Stimulated activated naive B cell treated with anti-CD40 and anti-IgM and Interleukin-4, amounts not matched to agents 10 μg/mL and 1 μg/mL and 100 μg/mL, for 72 hours (primary cell): Measurements from ENCODE around the gene LAMB4.

Experiments
- ATAC-seq, 2 donors: fragments of 150-1000 bp; cut with Tn5 transposase; replicated peaks; 2 replicates each; pipeline ENCODE4 v1.10.0; 2021; ENCODE audit warnings: moderate library complexity in 1 of 2
- DNase-seq: peaks from one replicate; pipeline ENCODE4 v3.0.0; 2021
- H3K27ac Mint-ChIP-seq: one replicate; pipeline ENCODE4 v1.8.0; 2022; ENCODE audit warnings: mild to moderate bottlenecking, mixed read lengths
- H3K27me3 Mint-ChIP-seq, 2 donors: one replicate each; pipeline ENCODE4 v1.8.0; 2022; ENCODE audit warnings: mixed read lengths in 2 of 2
- H3K36me3 Mint-ChIP-seq, 2 donors: one replicate each; pipeline ENCODE4 v1.8.0; 2022; ENCODE audit warnings: mixed read lengths in 2 of 2, mild to moderate bottlenecking in 1 of 2
- H3K4me1 Mint-ChIP-seq, 2 donors: one replicate each; pipeline ENCODE4 v1.8.0; 2022; ENCODE audit warnings: mixed read lengths in 2 of 2, mild to moderate bottlenecking in 1 of 2
- H3K4me3 Mint-ChIP-seq, 2 donors: one replicate each; pipeline ENCODE4 v1.8.0; 2022; ENCODE audit warnings: mild to moderate bottlenecking in 2 of 2, mixed read lengths in 2 of 2, moderate library complexity in 1 of 2
- H3K9me3 Mint-ChIP-seq, 2 donors: one replicate each; pipeline ENCODE4 v1.8.0; 2022; ENCODE audit warnings: mixed read lengths in 2 of 2, mild to moderate bottlenecking in 1 of 2

The LAMB4 gene

DNA sequence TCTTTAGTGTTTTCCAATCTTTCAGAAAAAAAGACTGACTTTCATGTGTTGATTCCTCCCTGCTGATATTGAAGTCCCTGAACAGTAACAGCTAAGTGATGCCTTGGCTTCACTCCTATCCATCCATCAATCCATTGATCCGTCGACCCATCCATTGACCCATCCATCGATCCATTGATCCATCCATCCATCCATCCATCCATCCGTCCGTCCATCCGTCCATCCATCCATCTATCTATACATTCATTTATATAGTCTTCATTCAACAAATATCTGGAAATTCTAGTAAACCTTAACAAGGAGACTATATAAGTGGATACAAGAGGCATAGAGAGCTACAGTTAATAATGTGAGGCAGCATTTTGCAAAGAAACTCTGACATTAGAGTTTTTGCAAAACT is 105.6 kb downstream of the LAMB4 start:
- Mint-ChIP-seq H3K9me3 (peaks cover 0 to 1% of the 10 kb centered on the region in 2 donors), H3K4me1 (peaks cover 2 to 4% of the 10 kb centered on the region in 2 donors), H3K4me3 (no peak overlapping the region), H3K27ac (no peak overlapping the region), H3K27me3 (peaks cover 16 to 17% of the 10 kb centered on the region in 2 donors), H3K36me3 (no peaks in the 10 kb centered on the region)
- DNase-seq (no peak), ATAC-seq (no peak)

DNA sequence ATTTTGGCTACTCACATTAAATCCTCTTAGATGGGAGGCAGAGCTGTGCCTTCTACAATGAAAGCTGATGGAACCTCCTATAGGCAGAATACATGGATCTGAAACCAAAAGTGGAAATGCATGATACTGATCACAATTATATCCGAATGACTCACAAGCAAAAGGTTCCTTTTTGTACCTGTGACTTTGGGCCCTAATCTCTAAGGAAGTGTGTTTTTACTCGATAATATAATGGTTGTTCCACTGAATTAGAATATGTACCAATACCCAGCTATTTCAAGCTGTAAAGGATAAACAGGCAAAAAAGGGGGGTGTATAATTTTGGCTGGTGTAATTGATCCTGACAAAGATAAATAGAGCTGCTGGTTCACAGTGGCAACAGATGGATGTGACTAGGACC is 109.6 kb downstream of the LAMB4 start:
- Mint-ChIP-seq H3K9me3 (no peaks in the 10 kb centered on the region), H3K27ac (no peak overlapping the region), H3K27me3 (peaks cover 10 to 27% of the 10 kb centered on the region in 2 donors), H3K4me1 (no peaks in the 10 kb centered on the region), H3K4me3 (no peak overlapping the region), H3K36me3 (no peaks in the 10 kb centered on the region)
- DNase-seq (no peak), ATAC-seq (no peak)

DNA sequence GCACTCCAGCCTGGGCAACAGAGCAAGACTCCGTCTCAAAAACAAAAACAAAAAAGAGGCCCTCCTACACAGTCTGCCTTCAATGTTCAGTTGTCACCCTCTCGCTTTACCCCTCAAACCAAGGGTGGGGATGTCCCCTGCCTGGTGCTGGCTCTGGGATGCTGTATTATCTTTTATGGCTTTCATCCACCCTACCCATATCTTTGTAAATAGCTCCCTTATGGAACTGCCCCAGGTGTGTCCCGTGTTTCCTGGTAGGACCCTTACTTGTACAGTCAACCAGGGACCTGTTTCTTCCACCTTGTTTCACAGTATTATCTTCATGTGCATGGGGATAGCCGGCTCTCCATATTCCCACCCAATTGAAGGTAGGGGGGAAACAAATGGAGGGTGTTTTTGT is 111.5 kb downstream of the LAMB4 start:
- DNase-seq (no peak), ATAC-seq (no peak)
- Mint-ChIP-seq H3K4me3 (no peak overlapping the region), H3K4me1 (no peaks in the 10 kb centered on the region), H3K36me3 (no peaks in the 10 kb centered on the region), H3K27ac (no peak overlapping the region), H3K27me3 (peaks cover 10 to 20% of the 10 kb centered on the region in 2 donors), H3K9me3 (no peaks in the 10 kb centered on the region)

GRCh38 chr7:108017776-108018151 is 112.4 kb downstream of the LAMB4 start:
- Mint-ChIP-seq H3K27ac (no peak overlapping the region), H3K9me3 (no peaks in the 10 kb centered on the region), H3K4me1 (no peaks in the 10 kb centered on the region), H3K27me3 (peaks cover 10 to 20% of the 10 kb centered on the region in 2 donors), H3K36me3 (no peaks in the 10 kb centered on the region), H3K4me3 (no peak overlapping the region)
- ATAC-seq (no peak), DNase-seq (no peak)

GRCh38 chr7:108016841-108017775 is 113.1 kb downstream of the LAMB4 start:
- H3K4me3 Mint-ChIP-seq = no peak overlapping the region
- peak; percentile 49 to 54 for ATAC-seq
- no peaks in the 10 kb centered on the region for H3K36me3 Mint-ChIP-seq

GRCh38 chr7:108015740-108016139 is 114.4 kb downstream of the LAMB4 start:
- no peak overlapping the region for H3K27ac Mint-ChIP-seq
- H3K4me3 Mint-ChIP-seq = no peak overlapping the region
- peaks cover 0 to under 1% of the 10 kb centered on the region in 2 donors for H3K4me1 Mint-ChIP-seq
- H3K9me3 Mint-ChIP-seq = no peaks in the 10 kb centered on the region
- no peaks in the 10 kb centered on the region for H3K36me3 Mint-ChIP-seq
- no peak for DNase-seq
- ATAC-seq = no peak
- peaks cover 9 to 20% of the 10 kb centered on the region in 2 donors for H3K27me3 Mint-ChIP-seq

More at GRCh38 chr7:108016841-108017775, 113.1 kb downstream of the LAMB4 start:
- H3K9me3 Mint-ChIP-seq = no peaks in the 10 kb centered on the region
- no peak overlapping the region for H3K27ac Mint-ChIP-seq
- H3K27me3 Mint-ChIP-seq = peaks cover 10 to 20% of the 10 kb centered on the region in 2 donors
- H3K4me1 Mint-ChIP-seq = no peaks in the 10 kb centered on the region
- no peak for DNase-seq

DNA sequence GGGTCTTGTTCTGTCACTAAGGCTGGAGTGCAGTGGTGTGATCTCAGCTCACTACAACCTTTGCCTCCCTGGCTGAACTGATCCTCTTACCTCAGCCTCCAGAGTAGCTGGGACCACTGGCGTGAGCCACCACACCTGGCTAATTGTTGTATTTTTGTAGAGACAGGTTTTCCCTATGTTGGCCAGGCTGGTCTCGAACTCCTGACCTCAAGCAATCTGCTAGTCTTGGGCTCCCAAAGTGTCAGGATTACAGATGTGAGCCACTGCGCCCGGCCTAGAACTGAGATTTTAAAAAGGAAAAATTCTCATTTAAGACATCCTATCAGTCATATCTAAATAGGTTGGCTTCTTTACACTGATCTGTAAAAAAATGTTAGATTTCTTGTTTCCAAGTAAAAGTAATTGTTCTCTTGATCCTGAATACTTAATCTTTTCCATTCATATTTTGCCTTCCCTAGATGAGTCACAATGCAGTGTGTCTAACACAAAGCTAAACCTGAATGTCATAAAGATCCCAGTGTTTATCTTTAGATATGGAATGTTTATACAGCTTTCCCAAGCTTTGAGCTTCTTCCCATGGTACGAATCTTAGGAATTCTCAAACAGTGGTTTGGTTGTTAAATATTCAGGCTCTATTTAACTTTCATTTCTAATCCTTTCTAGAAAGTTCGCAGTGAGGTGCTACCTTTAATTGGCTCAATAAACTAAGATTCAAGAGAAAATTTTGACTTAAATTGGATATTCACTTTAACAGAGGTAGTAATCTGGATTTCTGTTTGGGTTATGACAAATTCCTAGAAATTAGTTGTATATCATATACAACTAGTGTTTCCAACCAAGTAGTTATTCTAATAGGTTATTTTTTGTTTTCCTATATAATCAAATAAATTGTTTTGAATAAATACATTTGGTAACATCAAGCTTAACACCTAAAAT is 115.1 kb downstream of the LAMB4 start:
- ATAC-seq (no peak), DNase-seq (no peak)
- H3K4me3 Mint-ChIP-seq = no peak overlapping the region
- no peaks in the 10 kb centered on the region for H3K36me3 Mint-ChIP-seq
- H3K4me1 Mint-ChIP-seq = peaks cover 3 to 7% of the 10 kb centered on the region in 2 donors
- no peaks in the 10 kb centered on the region for H3K9me3 Mint-ChIP-seq
- H3K27me3 Mint-ChIP-seq = peaks cover 7 to 22% of the 10 kb centered on the region in 2 donors
- H3K27ac Mint-ChIP-seq = no peak overlapping the region

GRCh38 chr7:108014215-108014614 is 115.9 kb downstream of the LAMB4 start:
- Mint-ChIP-seq H3K4me1 (peaks cover 3 to 8% of the 10 kb centered on the region in 2 donors), H3K9me3 (no peaks in the 10 kb centered on the region), H3K27me3 (peaks cover 7 to 15% of the 10 kb centered on the region in 2 donors), H3K36me3 (no peaks in the 10 kb centered on the region), H3K27ac (no peak overlapping the region), H3K4me3 (no peak overlapping the region)
- DNase-seq (no peak), ATAC-seq (no peak)

DNA sequence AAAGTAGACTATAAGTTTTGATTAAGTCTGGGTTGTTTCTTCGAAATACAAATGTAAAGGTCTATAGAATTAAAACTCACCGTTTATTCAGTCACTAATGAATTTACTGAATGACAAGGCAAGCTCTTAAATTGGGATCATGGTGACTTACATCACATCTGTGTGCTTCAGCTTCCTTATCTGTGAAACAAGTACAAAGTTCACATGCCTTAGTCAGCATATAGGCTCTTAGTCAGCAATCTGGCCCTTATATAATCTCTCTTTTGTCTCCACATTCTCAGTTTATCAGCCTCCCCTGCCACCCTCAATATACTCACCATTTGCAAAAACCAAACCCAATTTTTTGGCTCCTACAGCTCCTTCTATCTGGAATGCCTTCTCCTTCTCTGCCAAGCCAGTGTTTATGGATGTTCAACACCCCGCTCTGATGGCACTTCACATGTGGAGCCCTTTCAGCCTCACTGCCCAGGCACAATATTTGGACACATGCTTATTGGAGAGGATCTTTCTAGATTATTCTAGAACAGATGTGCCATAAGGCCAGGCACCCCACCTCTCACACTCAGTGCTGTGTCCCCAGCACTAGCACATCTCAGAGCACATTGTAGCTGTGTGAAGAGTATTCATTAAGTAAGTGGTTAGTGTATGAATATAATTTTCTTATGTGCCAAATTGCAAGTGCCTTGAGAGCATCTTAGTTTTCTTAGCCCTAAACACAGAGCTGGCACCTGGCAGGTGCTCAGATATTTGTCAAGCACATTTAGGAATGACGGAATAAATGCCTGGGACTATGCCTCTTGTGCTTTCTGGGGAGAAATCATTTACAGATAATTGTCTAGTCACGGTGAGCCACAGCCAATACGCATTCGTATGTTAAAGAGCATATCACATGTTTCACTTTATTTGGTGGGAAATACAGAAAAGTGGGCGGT is 117.4 kb downstream of the LAMB4 start:
- Mint-ChIP-seq H3K27me3 (peaks cover 4% of the 10 kb centered on the region in 2 donors), H3K4me3 (no peak overlapping the region), H3K27ac (no peak overlapping the region), H3K36me3 (no peaks in the 10 kb centered on the region), H3K9me3 (no peaks in the 10 kb centered on the region), H3K4me1 (peaks cover 3 to 8% of the 10 kb centered on the region in 2 donors)
- DNase-seq = no peak
- no peak for ATAC-seq

DNA sequence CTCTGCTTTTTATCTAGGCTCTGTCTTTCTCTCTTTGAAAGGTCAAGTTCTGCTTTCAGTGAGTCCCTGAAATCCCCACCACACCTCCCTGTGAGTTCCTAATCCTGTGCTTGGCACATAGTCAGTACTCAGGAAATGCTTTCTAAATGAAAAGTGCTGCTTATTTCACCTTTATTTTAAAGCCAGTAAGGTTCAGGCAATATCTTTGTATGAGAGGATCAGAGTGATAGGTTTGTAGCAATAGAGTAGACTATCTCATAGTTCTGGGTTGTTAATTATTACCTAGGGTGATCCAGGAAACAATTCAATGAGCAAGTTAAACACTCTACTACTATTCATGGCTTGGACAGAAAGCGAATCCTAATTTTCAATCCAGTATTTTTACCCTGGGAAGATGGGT is 119.8 kb downstream of the LAMB4 start:
- H3K4me3 Mint-ChIP-seq = no peak overlapping the region

GRCh38 chr7:108009873-108010272 is 120.3 kb downstream of the LAMB4 start:
- H3K4me3 Mint-ChIP-seq = no peak overlapping the region
- no peaks in the 10 kb centered on the region for H3K9me3 Mint-ChIP-seq
- no peaks in the 10 kb centered on the region for H3K36me3 Mint-ChIP-seq
- ATAC-seq (no peak), DNase-seq (no peak)
- no peak overlapping the region for H3K27ac Mint-ChIP-seq
- H3K4me1 Mint-ChIP-seq = peaks cover 3 to 8% of the 10 kb centered on the region in 2 donors
- H3K27me3 Mint-ChIP-seq = peaks cover 19 to 30% of the 10 kb centered on the region in 2 donors

More for the DNA sequence above, 119.8 kb downstream of the LAMB4 start:
- ATAC-seq = peak; percentile 38 to 57
- no peaks in the 10 kb centered on the region for H3K36me3 Mint-ChIP-seq
- H3K9me3 Mint-ChIP-seq = no peaks in the 10 kb centered on the region
- peaks cover 14 to 25% of the 10 kb centered on the region in 2 donors for H3K27me3 Mint-ChIP-seq
- peaks cover 3 to 8% of the 10 kb centered on the region in 2 donors for H3K4me1 Mint-ChIP-seq
- H3K27ac Mint-ChIP-seq = no peak overlapping the region
- DNase-seq = no peak

GRCh38 chr7:108008827-108009226 is 121.3 kb downstream of the LAMB4 start:
- H3K4me3 Mint-ChIP-seq = no peak overlapping the region
- ATAC-seq (no peak), DNase-seq (no peak)
- peaks cover 26 to 38% of the 10 kb centered on the region in 2 donors for H3K27me3 Mint-ChIP-seq
- H3K27ac Mint-ChIP-seq = no peak overlapping the region
- peaks cover 7 to 13% of the 10 kb centered on the region in 2 donors for H3K4me1 Mint-ChIP-seq
- no peaks in the 10 kb centered on the region for H3K9me3 Mint-ChIP-seq
- no peaks in the 10 kb centered on the region for H3K36me3 Mint-ChIP-seq

GRCh38 chr7:108008240-108008639 is 121.9 kb downstream of the LAMB4 start:
- Mint-ChIP-seq H3K36me3 (no peaks in the 10 kb centered on the region), H3K27ac (no peak overlapping the region)

More at GRCh38 chr7:108008240-108008639, 121.9 kb downstream of the LAMB4 start:
- peaks cover 7 to 17% of the 10 kb centered on the region in 2 donors for H3K4me1 Mint-ChIP-seq
- no peaks in the 10 kb centered on the region for H3K9me3 Mint-ChIP-seq
- peaks cover 29 to 41% of the 10 kb centered on the region in 2 donors for H3K27me3 Mint-ChIP-seq
- ATAC-seq (no peak), DNase-seq (no peak)
- H3K4me3 Mint-ChIP-seq = no peak overlapping the region
